NCI-H1930 (cell line): ENCODE data around the gene GPNMB.

Experiments used
- DNase-seq, 2 experiments: peaks; one replicate each; lab custom pipeline; 2025; lab: John Stamatoyannopoulos, UW

The GPNMB gene

DNA sequence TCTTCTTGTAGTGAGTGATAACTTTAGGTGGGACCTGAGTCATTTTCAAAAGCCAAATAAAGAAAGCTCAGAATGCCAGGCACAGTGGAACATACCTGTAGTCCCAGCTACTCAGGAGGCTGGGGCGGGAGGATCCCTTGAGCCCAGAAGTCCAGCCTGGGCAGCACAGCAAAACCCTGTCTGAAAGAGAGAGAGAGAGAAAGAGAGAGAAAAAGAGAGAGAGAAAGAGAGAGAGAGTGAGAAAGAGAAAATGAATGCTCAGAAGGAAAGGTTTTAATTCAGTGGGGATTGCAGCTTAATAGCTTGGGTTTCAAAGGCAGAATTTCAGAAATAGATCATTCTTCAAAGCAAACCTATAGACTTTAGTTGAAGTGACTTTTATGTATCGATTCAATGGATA, 25.7 kb downstream of the GPNMB start:
- DNase-seq, result no peak

DNA sequence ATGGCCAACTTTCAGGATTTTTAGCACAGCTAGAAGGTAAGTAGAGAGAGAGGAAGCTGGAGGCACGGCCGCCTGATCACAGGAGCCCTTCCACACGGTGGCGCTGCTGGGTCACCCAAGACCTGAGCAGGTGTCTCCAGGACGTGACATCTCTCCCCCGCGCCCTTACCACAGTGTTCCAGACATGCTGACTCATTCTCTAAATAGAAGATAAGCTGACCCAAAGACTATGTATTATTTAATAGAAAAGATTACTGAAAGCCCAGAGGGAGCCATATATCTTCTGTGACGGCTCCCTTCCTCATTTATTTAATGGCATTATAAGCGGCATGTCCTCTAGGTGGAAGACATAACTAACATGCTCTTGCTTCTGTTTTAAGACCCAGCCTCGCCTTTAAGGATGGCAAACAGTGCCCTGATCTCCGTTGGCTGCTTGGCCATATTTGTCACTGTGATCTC, 26.6 kb downstream of the GPNMB start:
- peak; percentile 85 for DNase-seq

DNA sequence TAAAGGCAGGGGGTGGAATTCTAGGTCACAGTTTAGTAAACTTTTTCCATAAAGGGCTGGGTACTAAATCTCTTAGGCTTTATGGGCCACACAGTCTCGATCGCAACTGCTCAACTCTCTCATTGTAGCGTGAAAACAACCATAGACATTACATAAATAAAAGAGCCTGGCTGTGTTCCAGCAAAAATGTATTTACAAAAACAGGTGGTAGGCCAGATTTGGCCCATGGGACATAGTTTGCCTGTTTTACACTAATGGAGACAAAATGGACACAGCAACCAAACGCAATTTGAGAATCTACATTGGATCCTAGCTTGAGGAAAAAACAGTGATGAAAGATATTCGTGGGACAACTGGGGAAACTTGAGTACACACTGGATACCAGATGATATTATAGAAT, 29.3 kb downstream of the GPNMB start:
- DNase-seq, result peak in 1 of 2 experiments; percentile 68

DNA sequence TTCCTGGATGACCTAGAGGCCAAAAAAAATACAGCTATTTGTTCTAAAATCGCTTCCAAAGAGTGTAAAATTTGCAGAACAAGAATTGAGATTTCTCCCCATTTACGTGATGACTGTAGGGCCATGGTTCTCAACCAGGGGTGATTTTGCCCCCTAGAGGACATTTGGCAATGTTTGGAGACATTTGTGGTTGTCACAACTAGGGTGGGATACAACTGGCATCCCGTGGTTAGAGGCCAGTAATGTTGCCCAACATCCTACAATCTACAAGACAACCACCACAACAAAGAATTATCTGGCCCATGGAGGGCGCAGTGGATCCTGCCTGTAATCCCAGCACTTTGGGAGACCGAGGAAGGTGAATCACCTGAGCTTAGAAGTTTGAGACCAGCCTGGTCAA, 29.8 kb downstream of the GPNMB start:
- DNase-seq, result no peak

DNA sequence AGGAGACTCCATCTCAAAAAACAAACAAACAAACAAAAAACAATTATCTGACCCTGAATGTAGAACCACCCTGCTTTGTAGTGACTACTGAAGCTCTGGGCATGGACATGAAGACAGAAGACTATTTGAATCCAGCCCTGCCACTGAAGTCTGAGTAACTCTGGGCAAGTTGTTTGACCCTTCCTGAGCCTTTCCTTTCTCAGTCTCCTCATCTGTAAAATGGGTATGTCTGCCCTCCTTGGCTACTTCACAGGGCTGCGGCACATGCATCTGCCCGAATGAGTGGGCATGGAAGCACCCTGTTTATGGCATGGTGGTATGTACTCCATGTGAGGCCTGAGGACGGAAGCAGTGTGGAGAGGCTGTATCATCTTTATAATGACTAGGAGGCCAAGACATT, 30.4 kb downstream of the GPNMB start:
- DNase-seq, result no peak

DNA sequence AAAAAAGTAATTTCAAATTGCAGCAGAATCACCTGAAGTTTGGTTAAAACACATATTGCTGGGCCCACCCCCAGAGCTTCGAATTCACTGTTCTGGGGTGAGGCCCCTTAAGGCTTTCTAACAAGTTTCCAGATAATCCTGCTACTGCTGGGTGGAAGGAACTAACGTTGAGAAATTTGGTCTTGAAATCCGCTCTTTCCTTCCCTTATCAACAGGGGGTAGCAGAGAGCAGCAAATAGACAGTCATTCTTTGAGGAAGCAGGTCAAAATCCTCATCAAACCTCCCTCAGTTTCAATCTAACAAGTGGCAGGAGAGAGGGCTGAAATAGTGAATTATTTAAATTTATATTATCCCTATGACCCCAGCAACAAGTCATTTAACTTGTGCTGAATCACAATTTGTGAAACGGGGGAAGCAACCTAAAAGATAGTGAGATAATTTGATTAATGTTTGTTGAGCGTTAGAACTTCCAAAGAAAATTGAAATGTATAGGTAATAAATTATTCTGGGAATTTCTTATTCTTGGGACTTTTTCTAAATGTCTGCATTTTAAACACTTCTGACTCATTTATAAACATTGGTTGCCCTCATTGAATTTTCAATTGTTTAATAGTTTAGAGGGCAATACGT, 30.9 kb downstream of the GPNMB start:
- DNase-seq, result peak in 1 of 2 experiments; percentile 8

DNA sequence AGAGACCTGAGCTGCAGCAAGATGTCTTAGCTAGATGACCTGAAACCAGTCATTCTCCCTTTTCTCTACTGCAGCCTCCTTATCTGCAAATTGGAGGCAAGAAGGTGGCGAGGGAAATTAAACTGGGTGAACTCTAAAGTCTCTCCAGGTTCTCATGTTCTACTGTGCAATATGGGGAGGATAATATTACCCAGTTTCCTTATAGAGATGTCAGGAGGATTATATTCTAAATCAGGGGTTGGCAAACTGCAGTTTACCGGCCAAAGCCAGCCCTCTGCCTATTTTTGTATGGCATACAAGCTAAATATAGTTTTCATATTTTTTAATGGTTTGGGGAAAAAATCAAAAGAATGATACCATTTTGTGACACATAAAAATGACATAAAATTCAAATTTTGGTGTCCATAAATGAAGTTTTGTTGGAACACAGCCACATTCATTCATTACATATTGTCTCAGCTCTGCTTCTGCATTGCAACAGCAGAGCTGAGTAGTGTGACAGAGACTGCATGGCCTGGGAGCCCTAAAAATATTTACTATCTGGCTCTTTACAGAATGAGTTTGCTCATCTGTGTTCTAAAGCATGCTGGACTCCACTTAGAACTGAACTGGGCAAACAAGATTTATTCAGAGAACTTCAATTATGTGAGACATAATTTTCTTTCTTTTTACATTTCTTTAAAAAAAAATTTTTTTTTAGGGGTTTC, 33.4 kb downstream of the GPNMB start:
- DNase-seq, result no peak

DNA sequence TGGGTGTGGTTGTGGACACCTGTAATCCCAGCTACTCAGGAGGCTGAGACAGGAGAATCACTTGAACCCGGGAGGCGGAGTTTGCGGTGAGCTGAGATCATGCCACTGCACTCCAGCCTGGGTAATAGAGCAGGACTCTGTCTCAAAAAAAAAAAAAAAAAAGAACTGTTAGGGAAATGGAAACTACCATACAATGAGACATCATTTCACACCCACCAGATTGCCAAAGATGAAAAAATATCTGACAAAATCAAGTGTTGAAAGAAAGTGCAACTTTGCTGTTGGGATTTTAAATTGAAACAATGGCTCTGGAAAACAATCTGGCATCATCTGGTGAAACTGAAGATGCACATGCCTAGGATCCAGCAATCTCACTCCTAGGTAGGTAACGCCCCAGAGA, 36.5 kb downstream of the GPNMB start:
- no peak for DNase-seq

DNA sequence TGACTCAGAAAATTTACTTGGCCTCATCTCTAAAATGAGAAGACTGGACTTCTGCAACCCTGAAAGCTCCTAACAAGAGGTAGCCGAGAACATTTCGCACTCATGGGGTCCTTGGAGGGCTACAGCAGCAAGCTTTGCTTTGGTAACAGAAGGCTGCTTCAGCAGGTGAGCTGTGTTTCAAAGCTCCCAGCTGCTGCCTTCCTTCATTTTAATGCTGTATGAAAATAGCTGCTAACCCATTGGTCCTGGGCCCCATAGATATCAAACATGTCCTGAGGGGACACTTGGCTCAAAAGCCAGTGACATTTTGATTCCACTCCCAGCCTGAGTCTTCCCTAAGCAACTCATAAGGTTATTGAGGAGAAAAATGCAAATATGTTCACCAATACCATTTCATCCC, 38.3 kb downstream of the GPNMB start:
- DNase-seq, result no peak

DNA sequence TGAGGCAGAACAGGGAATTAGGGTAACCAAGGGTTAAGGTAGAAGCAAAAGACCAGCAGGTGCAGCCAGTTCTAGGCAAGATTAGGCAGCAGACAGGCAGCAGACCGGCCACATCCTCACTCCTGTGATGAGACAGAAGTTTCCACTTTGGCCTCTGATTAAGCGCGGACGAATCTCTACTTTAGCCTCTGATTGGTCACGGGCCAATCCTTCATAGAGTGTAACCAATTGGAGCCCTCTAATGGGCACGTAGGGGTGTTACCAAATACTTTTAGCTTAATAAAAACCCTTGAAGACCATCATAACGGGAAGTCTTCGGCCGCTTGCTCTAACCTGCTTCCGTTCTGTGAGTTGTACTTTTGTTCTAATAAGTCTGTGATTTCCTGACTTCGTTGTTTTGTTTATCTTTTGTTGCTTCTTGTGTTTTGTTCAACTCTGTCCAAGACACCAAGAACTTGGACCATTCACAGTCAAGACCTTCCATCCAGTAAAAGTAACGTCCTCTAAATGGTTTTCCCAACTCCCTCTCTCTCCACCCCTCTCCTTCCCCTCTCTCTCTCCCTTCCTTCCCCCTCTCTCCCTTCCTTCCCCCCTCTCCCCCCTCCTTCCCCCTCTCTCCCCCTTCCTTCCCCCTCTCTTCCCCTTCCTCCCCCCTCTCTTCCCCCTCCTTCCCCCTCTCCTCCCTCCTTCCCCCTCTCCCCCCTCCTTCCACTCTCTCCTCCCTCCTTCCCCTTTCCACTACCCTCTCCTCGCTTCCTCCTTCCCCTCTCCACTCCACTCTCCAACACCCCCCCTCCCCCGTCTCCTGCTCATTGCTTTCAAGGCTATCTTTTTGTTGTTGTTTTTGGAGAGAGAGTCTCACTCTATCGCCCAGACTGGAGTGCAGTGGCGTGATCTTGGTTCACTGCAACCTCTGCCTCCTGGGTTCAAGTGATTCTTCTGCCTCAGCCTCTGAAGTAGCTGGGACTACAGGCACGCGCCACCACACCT, 39.4 kb downstream of the GPNMB start:
- DNase-seq, result no peak

DNA sequence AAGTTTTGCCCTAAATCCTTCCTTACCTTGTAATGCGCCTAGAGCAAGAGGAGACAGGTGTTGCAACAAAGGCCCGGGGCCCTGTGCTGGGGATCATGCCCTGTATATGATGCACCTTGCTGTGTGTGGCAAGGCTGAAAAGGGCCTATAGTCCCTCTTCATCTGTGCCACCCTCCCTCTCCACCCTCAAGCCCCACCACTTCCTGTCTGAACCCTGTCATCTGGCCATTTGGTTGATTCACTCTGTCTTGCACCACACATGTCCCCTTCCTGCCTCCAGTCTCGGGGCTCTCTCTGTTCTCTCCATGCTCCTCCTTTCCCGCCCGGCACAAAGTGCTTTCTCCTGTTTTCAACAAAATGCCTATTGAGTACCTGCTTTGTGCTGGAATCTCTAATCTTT, 41.0 kb downstream of the GPNMB start:
- no peak for DNase-seq

DNA sequence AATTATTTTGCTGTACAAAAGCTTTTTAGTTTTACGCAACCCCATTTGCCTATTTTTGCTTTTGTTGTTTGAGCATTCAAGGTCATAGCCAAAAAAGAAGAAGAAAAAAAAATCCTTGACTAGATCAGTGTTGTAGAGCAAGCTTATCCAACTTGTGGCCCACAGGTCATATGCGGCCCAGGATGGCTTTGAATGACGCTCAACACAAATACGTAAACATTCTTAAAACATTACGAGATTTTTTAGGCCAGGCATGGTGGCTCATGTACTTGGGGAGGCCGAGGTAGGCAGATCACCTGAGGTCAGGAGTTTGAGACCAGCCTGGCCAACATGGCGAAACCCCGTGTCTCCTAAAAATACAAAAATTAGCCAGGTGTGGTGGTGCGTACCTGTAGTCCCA, 44.4 kb downstream of the GPNMB start:
- DNase-seq, result no peak

DNA sequence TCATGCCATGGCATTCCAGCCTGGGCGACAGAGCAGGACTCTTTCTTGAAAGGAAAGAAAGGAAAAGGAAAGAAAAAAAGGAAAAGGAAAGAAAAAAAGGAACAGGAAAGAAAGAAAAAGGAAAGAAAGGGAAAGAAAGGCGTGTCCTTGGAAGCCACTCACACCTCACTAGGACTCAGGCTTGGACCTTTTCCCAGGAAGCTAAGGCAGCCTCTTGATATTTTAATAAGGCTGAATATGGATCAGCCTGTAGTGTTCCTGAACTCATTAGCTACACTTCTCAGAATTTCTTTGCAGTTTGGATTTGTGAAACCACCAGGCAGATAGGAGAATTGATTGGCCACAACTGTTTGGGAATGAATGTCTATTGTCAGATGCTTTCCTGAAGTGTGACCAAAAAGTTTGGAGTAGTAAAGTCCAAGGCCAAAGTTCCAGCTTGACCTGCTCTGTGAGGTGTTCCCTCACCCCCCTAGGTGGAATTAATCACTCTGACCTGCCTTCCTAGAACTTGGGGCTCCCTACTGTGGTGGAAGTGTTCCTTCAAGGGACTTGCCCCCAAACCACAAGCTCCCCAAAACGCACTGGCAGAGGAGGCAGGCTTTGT, 45.5 kb downstream of the GPNMB start:
- DNase-seq, result no peak

DNA sequence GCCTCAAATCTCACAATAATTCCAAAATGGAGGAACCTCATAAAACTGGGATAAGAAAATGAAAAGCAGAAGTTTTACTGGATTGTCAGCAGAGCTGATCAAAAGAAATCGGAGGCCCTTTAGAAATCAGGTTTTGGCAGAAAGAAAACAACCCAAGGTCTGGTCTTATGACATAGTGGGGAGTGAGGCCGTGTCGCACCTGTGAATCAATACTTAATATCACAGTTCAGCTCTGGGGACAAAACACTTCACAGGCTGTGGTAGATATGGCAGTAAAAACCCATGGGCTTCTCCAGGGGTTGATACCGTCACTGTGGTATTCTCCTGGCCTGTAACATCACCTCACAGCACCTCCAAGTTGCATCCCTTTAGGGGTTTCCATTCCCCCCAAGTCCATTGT, 46.0 kb downstream of the GPNMB start:
- no peak for DNase-seq

DNA sequence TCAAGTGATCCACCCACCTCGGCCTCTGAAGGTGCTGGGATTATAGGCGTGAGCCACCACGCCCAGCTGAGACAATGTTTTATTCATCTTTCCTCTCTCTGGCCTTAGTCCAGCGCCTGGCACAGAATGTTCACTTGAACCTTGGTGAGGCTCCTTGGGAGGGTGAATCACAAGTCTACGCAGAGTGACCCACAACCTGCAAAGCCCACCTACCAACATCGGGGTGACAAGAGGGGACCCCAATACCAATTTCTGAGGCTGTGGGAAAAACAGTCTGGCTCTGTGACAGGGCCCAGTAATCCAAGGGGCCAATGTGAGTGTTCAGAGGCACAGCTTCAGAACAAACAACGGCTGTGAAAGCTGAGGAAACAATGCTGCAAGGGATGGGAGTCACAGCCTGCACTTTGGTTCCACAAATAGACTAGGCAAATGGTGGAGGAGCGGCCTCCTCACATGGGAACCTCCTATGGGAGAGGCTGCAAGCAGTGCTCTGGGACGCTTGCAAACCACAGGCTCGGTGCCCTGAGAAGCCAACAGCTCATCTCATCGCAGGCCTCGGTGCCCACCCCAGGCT, 47.0 kb downstream of the GPNMB start:
- DNase-seq, result no peak

DNA sequence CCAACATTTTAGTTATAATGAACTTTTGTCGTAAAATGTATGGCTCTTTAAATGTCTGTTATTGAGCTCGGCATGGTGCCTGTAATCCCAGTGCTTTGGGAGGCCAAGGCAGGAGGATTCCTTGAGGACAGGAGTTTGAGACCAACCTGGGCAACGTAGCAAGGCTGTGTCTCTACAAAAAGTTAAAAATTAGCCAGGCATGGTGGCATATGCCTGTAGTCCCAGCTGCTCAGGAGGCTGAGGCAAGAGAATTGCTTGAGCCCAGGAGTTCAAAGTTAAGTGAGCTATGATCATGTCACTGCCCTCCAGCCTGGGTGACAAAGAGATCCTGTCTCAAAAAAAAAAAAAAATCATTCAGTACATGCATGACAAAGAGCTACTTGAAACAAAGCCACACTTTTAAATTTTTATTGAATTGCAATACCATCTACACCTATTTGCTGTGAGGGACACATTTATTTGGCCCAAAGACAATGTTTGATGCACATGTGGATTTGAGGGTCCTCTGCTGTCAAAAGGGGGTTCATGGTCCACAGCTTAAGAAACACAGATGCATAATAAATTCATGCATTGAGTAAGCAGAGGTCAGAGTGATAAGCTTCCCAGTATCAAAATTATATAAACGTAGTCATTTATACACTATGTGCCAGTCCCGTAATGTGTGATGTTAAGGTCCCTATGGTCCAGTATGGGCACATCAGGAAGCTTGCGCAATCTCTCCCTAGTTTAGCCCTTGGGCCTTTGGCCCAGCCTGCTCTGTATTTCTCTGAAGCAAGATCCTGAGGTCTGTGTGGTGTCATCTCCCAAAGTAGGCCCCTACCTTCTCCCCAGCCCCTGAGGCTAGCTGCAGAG, 48.2 kb downstream of the GPNMB start:
- DNase-seq, result no peak

DNA sequence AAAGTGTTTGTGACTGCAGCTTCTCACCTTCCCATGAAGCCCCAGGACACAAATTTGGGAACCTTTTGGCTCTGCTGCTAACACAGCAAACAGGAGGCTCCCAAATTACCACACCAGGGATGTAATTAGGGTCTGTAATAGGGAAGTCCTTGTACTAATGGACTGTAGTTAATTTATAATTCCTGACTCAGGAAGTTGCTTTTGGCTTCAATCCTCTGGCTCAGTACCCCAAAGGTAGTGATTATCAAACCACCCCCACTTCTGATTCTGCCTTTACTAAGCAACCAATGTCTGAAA, 48.8 kb downstream of the GPNMB start:
- no peak for DNase-seq

DNA sequence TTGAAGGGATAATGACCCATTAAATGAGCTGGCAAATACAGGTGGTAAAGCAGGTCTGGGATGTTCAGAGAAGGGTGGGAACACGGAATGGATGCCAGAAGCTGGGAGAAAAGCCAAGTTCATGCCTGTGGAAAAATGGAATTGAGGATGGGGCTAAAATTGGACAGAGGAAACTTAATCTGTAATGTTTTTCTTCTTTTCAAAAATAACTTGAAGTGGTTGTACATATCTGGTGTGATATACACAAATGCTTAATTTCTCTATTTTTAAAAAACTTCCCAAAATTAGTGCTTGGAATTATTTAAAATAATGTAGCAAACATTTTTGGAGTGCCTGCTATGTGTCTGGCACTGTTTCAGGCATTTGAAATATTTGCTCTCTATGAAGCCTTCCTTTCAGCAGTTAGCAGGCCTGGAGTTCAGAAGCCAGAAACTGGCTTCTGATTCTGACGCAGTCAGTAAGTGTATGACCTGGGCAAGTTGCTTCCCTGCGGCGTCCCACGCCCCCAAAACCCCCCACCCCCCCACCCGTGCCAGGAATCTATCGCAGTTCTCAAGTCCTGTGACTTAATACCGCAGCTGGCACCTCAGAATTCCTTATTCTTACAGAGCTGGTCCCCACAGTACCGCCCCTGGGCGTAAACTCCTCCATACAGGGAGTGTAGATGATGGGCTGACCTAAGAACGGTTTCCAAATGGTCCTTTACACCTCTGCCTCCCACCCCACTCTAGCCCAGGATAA, 51.7 kb downstream of the GPNMB start:
- DNase-seq, result no peak

DNA sequence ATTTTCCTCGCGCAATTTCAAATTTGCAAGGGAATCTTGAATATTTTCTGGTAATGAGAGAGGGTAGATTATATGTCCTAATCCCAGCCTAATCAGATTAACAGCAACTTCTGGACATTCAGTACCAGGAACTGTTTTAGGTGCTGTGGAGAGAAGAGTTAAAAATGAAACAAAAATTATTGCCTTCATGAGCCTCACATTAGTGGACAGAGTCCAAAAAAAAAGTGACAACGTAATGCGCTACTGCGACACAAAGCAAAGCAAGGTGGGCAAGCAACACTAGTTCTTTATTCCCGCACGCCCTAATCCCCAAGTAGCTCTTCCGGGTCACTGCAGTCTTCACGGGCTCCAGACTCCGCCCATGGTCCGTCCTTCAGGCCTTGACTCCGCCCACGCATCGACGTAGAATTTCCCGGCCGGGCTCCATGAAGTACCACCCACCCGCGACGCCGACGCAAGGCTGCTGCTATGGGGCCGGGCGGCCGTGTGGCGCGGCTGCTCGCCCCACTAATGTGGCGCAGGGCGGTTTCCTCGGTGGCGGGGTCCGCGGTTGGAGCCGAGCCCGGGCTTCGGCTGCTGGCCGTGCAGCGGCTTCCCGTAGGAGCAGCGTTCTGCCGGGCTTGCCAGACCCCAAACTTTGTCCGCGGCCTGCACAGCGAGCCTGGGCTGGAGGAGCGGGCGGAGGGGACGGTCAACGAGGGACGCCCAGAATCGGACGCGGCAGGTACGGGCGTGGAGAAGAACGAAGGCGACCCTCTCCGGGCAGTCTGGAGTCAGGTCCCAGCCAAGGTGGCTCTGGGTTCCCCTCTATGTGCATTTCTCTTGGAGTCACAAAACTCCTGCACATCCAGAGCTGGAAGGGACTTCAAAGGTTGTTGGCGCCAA, 52.6 kb downstream of the GPNMB start, which contains the start of gene MALSU1:
Gene MALSU1 (plus strand): TSS at position 455 of the 885 bp plus-strand sequence. CDS start 14 bp downstream, at position 469.
- peak; percentile 95 for DNase-seq
